Uterus (tissue), 4 donors: ENCODE results near the gene GHR. TPM values are rescaled to one million over a fixed set of nuclear protein-coding genes. Genes with fewer than 3 reads are reported as not detected.
"Not testable (repeated sequence)": the region's sequence is repeated elsewhere in the genome, so short reads cannot be mapped to it uniquely, and the experiment has no call there.

Experiments used
- DNase-seq, 2 donors: peaks; one replicate each; pipeline ENCODE4 v3.0.0-alpha.2; 2019 to 2020
- H3K27ac ChIP-seq, 2 donors: fragments of 200-600 bp; sonication (generic); 1 replicate in 1 of 2; 2 replicates in 1 of 2; pipeline ENCODE4 v1.5.1; 2016 to 2018
- H3K27me3 ChIP-seq, 2 donors: fragments of 200-600 bp; sonication (generic); one replicate each; pipeline ENCODE4 v1.5.1; 2018 to 2019; ENCODE audit warnings: control low read depth in 1 of 2
- H3K36me3 ChIP-seq, 2 donors: fragments of 200-600 bp; sonication (generic); one replicate each; pipeline ENCODE4 v1.5.1; 2019; ENCODE audit warnings: control low read depth in 1 of 2
- H3K4me1 ChIP-seq, 2 donors: fragments of 200-600 bp; sonication (generic); one replicate each; pipeline ENCODE4 v1.5.1; 2018 to 2019; ENCODE audit warnings: control low read depth in 1 of 2
- H3K4me3 ChIP-seq, 2 donors: fragments of 200-600 bp; sonication (generic); 1 replicate in 1 of 2; 2 replicates in 1 of 2; pipeline ENCODE4 v1.5.1; 2018 to 2019; ENCODE audit warnings: mild to moderate bottlenecking in 1 of 2
- H3K9me3 ChIP-seq, 2 donors: fragments of 200-600 bp; sonication (generic); one replicate each; pipeline ENCODE4 v1.5.1; 2019; ENCODE audit warnings: control low read depth in 1 of 2
- CTCF ChIP-seq, 4 experiments: fragments of 200-600 bp in 2 of 4; fragments of 450-650 bp in 2 of 4; sonication (generic) in 2 of 4; IDR thresholded peaks; one replicate each; pipeline ENCODE4 v1.5.1; 2016 to 2019; ENCODE audit warnings: antibody characterized with exemption in 4 of 4, mild to moderate bottlenecking in 2 of 4, moderate library complexity in 1 of 4
- POLR2A ChIP-seq, 2 donors: fragments of 450-650 bp; IDR thresholded peaks; one replicate each; pipeline ENCODE4 v1.6.1; 2016; ENCODE audit warnings: antibody characterized with exemption in 2 of 2, mild to moderate bottlenecking in 1 of 2, moderate library complexity in 1 of 2
- intact Hi-C: fragments of 100-400 bp; cut with DNase I; formaldehyde crosslinking; loops from one replicate; pipeline ENCODE4 v1.15.1; 2023; ENCODE audit warnings: low total_unique reads
- total RNA-seq, 4 donors: library from RNA; depleted of rRNA in 3 of 4; stranded (reverse); fragments of >200 nt in 3 of 4; gene quantifications; one replicate each; pipeline versions ENCODE4 v1.1.0 to v1.2.4, GENCODE V29; 2014 to 2023
- donor health status: DM: yes; HTN: yes; CAD: no.

The GHR gene
- total RNA-seq, 4 donors from 2014 or later, result 1.8 to 19.7 (median 5.6) TPM

- no peak for TF ChIP-seq POLR2A (IDR thresholded peaks at IDR 0.05)
- no peak for TF ChIP-seq CTCF (IDR thresholded peaks at IDR 0.05)
- no peaks in the 10 kb centered on the region for H3K9me3 ChIP-seq
- no peak for DNase-seq
- H3K27ac ChIP-seq, result no peak overlapping the region
- H3K4me1 ChIP-seq, result no peaks in the 10 kb centered on the region
- H3K36me3 ChIP-seq, result no peaks in the 10 kb centered on the region
- intact Hi-C loops, result no loop called here
- no peak overlapping the region for H3K4me3 ChIP-seq
- no peaks in the 10 kb centered on the region for H3K27me3 ChIP-seq
These were observed 149.1 kb downstream of the GHR start for GRCh38 chr5:42572313-42572712.

- H3K27ac ChIP-seq, result no peak overlapping the region
- TF ChIP-seq CTCF (IDR thresholded peaks at IDR 0.05) (no peak), POLR2A (IDR thresholded peaks at IDR 0.05) (no peak)
- H3K27me3 ChIP-seq, result no peaks in the 10 kb centered on the region
- no peak overlapping the region for H3K4me3 ChIP-seq
- no peaks in the 10 kb centered on the region for H3K4me1 ChIP-seq
- H3K36me3 ChIP-seq, result no peaks in the 10 kb centered on the region
- no peaks in the 10 kb centered on the region for H3K9me3 ChIP-seq
- intact Hi-C loops, result no loop called here
- no peak for DNase-seq
These were observed 150.1 kb downstream of the GHR start for GRCh38 chr5:42573386-42573785.

GRCh38 chr5:42575914-42576313 is 152.7 kb downstream of the GHR start:
- H3K36me3 ChIP-seq, DNase-seq, H3K4me3 ChIP-seq, H3K27ac ChIP-seq, intact Hi-C loops, H3K9me3 ChIP-seq, H3K4me1 ChIP-seq, H3K27me3 ChIP-seq: not testable (repeated sequence)

GRCh38 chr5:42578901-42579300 is 155.7 kb downstream of the GHR start:
- H3K27me3 ChIP-seq, DNase-seq, H3K9me3 ChIP-seq, H3K27ac ChIP-seq, H3K4me3 ChIP-seq, intact Hi-C loops, H3K36me3 ChIP-seq, H3K4me1 ChIP-seq: not testable (repeated sequence)

- intact Hi-C loops, result no loop called here
- no peak for DNase-seq
- TF ChIP-seq POLR2A (IDR thresholded peaks at IDR 0.05) (no peak), CTCF (IDR thresholded peaks at IDR 0.05) (no peak)
- no peaks in the 10 kb centered on the region for H3K27me3 ChIP-seq
- H3K36me3 ChIP-seq, result no peaks in the 10 kb centered on the region
- no peaks in the 10 kb centered on the region for H3K4me1 ChIP-seq
- H3K9me3 ChIP-seq, result no peaks in the 10 kb centered on the region
- no peak overlapping the region for H3K27ac ChIP-seq
- H3K4me3 ChIP-seq, result no peak overlapping the region
These were observed 156.1 kb downstream of the GHR start for GRCh38 chr5:42579320-42579719.

- H3K36me3 ChIP-seq, result no peaks in the 10 kb centered on the region
- no peak for DNase-seq
- H3K27ac ChIP-seq, result no peak overlapping the region
- no peak for TF ChIP-seq POLR2A (IDR thresholded peaks at IDR 0.05)
- no peak for TF ChIP-seq CTCF (IDR thresholded peaks at IDR 0.05)
- no peaks in the 10 kb centered on the region for H3K4me1 ChIP-seq
- H3K9me3 ChIP-seq, result no peaks in the 10 kb centered on the region
- H3K4me3 ChIP-seq, result no peak overlapping the region
- no peaks in the 10 kb centered on the region for H3K27me3 ChIP-seq
- intact Hi-C loops, result no loop called here
These were observed 158.6 kb downstream of the GHR start for GRCh38 chr5:42581845-42582244.
